Liver (tissue), 9 donors: Measurements from ENCODE around the gene TECTA. TPM values are rescaled to one million over a fixed set of nuclear protein-coding genes. Genes with fewer than 3 reads are reported as not detected.

Experiments
- DNase-seq: peaks from one replicate; pipeline ENCODE4 v3.0.0-alpha.2; 2017; ENCODE audit warnings: low spot score
- H3K27ac ChIP-seq, 2 donors: one replicate each; pipeline ENCODE4 v1.7.0; 2013; ENCODE audit warnings: inconsistent platforms in 2 of 2, low read length in 2 of 2, control low read depth in 1 of 2, low read depth in 1 of 2, mild to moderate bottlenecking in 1 of 2
- H3K27me3 ChIP-seq, 4 donors: one replicate each; pipeline versions ENCODE4 v1.6.1 to v1.7.0; 2013; ENCODE audit warnings: low read length in 3 of 4, inconsistent platforms in 1 of 4, mild to moderate bottlenecking in 1 of 4, moderate library complexity in 1 of 4; ENCODE audit not compliant: control insufficient read depth in 4 of 4, insufficient read depth in 4 of 4
- H3K36me3 ChIP-seq, 4 donors: one replicate each; pipeline versions ENCODE4 v1.6.1 to v1.7.0; 2013; ENCODE audit warnings: low read length in 3 of 4, mild to moderate bottlenecking in 3 of 4, low read depth in 1 of 4, moderate library complexity in 1 of 4; ENCODE audit not compliant: control insufficient read depth in 4 of 4, insufficient read depth in 3 of 4
- H3K4me1 ChIP-seq, 4 donors: one replicate each; pipeline versions ENCODE4 v1.6.1 to v1.7.0; 2013; ENCODE audit warnings: low read length in 3 of 4, mild to moderate bottlenecking in 3 of 4, moderate library complexity in 1 of 4; ENCODE audit not compliant: control insufficient read depth in 4 of 4, insufficient read depth in 4 of 4
- H3K4me3 ChIP-seq, 3 donors: one replicate each; pipeline versions ENCODE4 v1.6.1 to v1.7.0; 2013; ENCODE audit warnings: low read length in 3 of 3, control low read depth in 1 of 3, low read depth in 1 of 3, mild to moderate bottlenecking in 1 of 3
- H3K9ac ChIP-seq, 2 donors: one replicate each; pipeline ENCODE4 v1.7.0; 2013; ENCODE audit warnings: low read length in 2 of 2, mild to moderate bottlenecking in 2 of 2, moderate library complexity in 2 of 2, control low read depth in 1 of 2, low read depth in 1 of 2
- H3K9me3 ChIP-seq, 4 donors: one replicate each; pipeline versions ENCODE4 v1.6.1 to v1.7.0; 2013; ENCODE audit warnings: low read length in 3 of 4; ENCODE audit not compliant: control insufficient read depth in 4 of 4
- ATF3 ChIP-seq: IDR thresholded peaks from 2 replicates; pipeline ENCODE4 v1.6.1; 2016; ENCODE audit warnings: antibody characterized with exemption
- CTCF ChIP-seq: fragments of 150-350 bp; IDR thresholded peaks from 2 replicates; pipeline ENCODE4 v1.5.1; 2017; ENCODE audit warnings: improper control_type of control experiment, low read depth, low read length; ENCODE audit not compliant: missing input control
- EGR1 ChIP-seq, 2 donors: IDR thresholded peaks; 2 replicates each; pipeline ENCODE4 v1.6.1; 2016 to 2018; ENCODE audit warnings: antibody characterized with exemption in 2 of 2, low read depth in 2 of 2
- FOXA1 ChIP-seq: IDR thresholded peaks from 2 replicates; pipeline ENCODE4 v1.6.1; 2016; ENCODE audit warnings: antibody characterized with exemption
- GABPA ChIP-seq, 2 donors: IDR thresholded peaks in 1 of 2; conservative IDR thresholded peaks in 1 of 2; 2 replicates each; pipeline ENCODE4 v1.6.1; 2016; ENCODE audit warnings: antibody characterized with exemption in 2 of 2, mild to moderate bottlenecking in 1 of 2, moderate library complexity in 1 of 2
- HNF4A ChIP-seq, 2 donors: conservative IDR thresholded peaks; 2 replicates each; pipeline ENCODE4 v1.6.1; 2016; ENCODE audit warnings: antibody characterized with exemption in 2 of 2, mild to moderate bottlenecking in 2 of 2
- HNF4G ChIP-seq: IDR thresholded peaks from 2 replicates; pipeline ENCODE4 v1.6.1; 2016; ENCODE audit warnings: antibody characterized with exemption
- JUND ChIP-seq, 2 donors: IDR thresholded peaks; 2 replicates each; pipeline ENCODE4 v1.6.1; 2016; ENCODE audit warnings: antibody characterized with exemption in 2 of 2
- MAX ChIP-seq: IDR thresholded peaks from 2 replicates; pipeline ENCODE4 v1.6.1; 2016; ENCODE audit warnings: antibody characterized with exemption
- NR2F2 ChIP-seq: IDR thresholded peaks from 2 replicates; pipeline ENCODE4 v1.6.1; 2016; ENCODE audit warnings: antibody characterized with exemption
- SP1 ChIP-seq: IDR thresholded peaks from 2 replicates; pipeline ENCODE4 v1.6.1; 2018; ENCODE audit warnings: antibody characterized with exemption, mild to moderate bottlenecking
- TAF1 ChIP-seq: conservative IDR thresholded peaks from 2 replicates; pipeline ENCODE4 v1.6.1; 2016; ENCODE audit warnings: antibody characterized with exemption, mild to moderate bottlenecking
- YY1 ChIP-seq: IDR thresholded peaks from 2 replicates; pipeline ENCODE4 v1.6.1; 2016; ENCODE audit warnings: antibody characterized with exemption, mild to moderate bottlenecking
- ZBTB33 ChIP-seq: IDR thresholded peaks from 2 replicates; pipeline ENCODE4 v1.6.1; 2016; ENCODE audit warnings: antibody characterized with exemption
- WGBS: extraction: QIAGEN DNeasy Blood & Tissue Kit; methylation state at CpG from one replicate; pipeline ENCODE4 v1.1.7; 2013; 5-methylcytosine and 5-hydroxymethylcytosine counted together
- polyA plus RNA-seq, 2 donors: library from polyadenylated mRNA; stranded (reverse) in 1 of 2; unstranded in 1 of 2; fragments of 200-250 nt in 1 of 2; fragments of >200 nt in 1 of 2; fragmentation: Nextera tagmentation in 1 of 2; extraction: Ambion mirVana in 1 of 2; gene quantifications; one replicate each; pipeline versions ENCODE4 v1.2.1 to v1.2.3, GENCODE V29; 2013 to 2015
- total RNA-seq, 2 donors: library from RNA; depleted of rRNA; stranded (reverse); fragments of >200 nt; gene quantifications; one replicate each; pipeline ENCODE4 v1.2.3, GENCODE V29; 2014
- donor health status: healthy.
- donor health status: healthy.
- donor health status: healthy.
- donor health status: healthy.
- donor health status: healthy.

TECTA gene
- total and polyA plus RNA-seq, 4 donors = 0.46 to 2.4 (median 0.73) TPM

- Histone ChIP-seq H3K9me3 (no peaks in the 10 kb centered on the region), H3K4me3 (no peak overlapping the region), H3K9ac (no peak overlapping the region), H3K27ac (no peak overlapping the region), H3K27me3 (no peaks in the 10 kb centered on the region), H3K4me1 (peaks cover 0 to 11% (median 10%) of the 10 kb centered on the region in 4 donors), H3K36me3 (peaks cover 0 to 2% (median 0%) of the 10 kb centered on the region in 4 donors)
- WGBS = 89% methylated on average over 1 of the region's 1 CpG
- no peak for DNase-seq
- no peak for TF ChIP-seq YY1
- no peak for TF ChIP-seq HNF4G
- no peak for TF ChIP-seq MAX
- TF ChIP-seq SP1 = no peak
- no peak for TF ChIP-seq EGR1 (IDR thresholded peaks at IDR 0.05; ENCODE audit: low read depth in 2 of 2)
- no peak for TF ChIP-seq HNF4A (conservative IDR thresholded peaks at IDR 0.05)
- no peak for TF ChIP-seq ATF3
- no peak for TF ChIP-seq GABPA (IDR thresholded peaks at IDR 0.05 in 1 of 2, conservative IDR thresholded peaks at IDR 0.05 in 1 of 2)
- no peak for TF ChIP-seq NR2F2
- no peak for TF ChIP-seq FOXA1
- TF ChIP-seq TAF1 = no peak
- TF ChIP-seq JUND (IDR thresholded peaks at IDR 0.05) = no peak
These were observed 5.5 kb upstream of the TECTA start for GRCh38 chr11:121095561-121095960.

GRCh38 chr11:121099364-121099763 lies 1.7 kb upstream of the TECTA start:
- no peak for TF ChIP-seq ATF3
- TF ChIP-seq ZBTB33 = no peak
- no peak for TF ChIP-seq FOXA1
- TF ChIP-seq JUND (IDR thresholded peaks at IDR 0.05) = no peak
- H3K36me3 ChIP-seq = peaks cover 0 to 2% (median 0%) of the 10 kb centered on the region in 4 donors
- H3K4me3 ChIP-seq = no peak overlapping the region
- no peaks in the 10 kb centered on the region for H3K27me3 ChIP-seq
- H3K4me1 ChIP-seq = no peaks in the 10 kb centered on the region
- no peak overlapping the region for H3K27ac ChIP-seq
- H3K9me3 ChIP-seq = no peaks in the 10 kb centered on the region
- WGBS = 92% methylated on average over 4 of the region's 4 CpGs
- no peak overlapping the region for H3K9ac ChIP-seq
- DNase-seq = no peak

- WGBS = 86% methylated on average over 4 of the region's 4 CpGs
- peaks cover 0 to 2% (median 0%) of the 10 kb centered on the region in 4 donors for H3K36me3 ChIP-seq
- no peak for DNase-seq
These were observed 1.2 kb upstream of the TECTA start for GRCh38 chr11:121099885-121100284.

More at GRCh38 chr11:121099885-121100284, 1.2 kb upstream of the TECTA start:
- Histone ChIP-seq H3K9ac (no peak overlapping the region), H3K4me1 (no peaks in the 10 kb centered on the region), H3K27me3 (no peaks in the 10 kb centered on the region), H3K4me3 (no peak overlapping the region), H3K9me3 (no peaks in the 10 kb centered on the region), H3K27ac (no peak overlapping the region)
- TF ChIP-seq CTCF (no peak), MAX (no peak), YY1 (no peak), SP1 (no peak), ZBTB33 (no peak), EGR1 (IDR thresholded peaks at IDR 0.05; ENCODE audit: low read depth in 2 of 2) (no peak), GABPA (IDR thresholded peaks at IDR 0.05 in 1 of 2, conservative IDR thresholded peaks at IDR 0.05 in 1 of 2) (no peak)
